WTC11 (cell line): ENCODE data around the gene ATP11A.

ENCODE experiments used
- ESRRA ChIP-seq: sonication (generic); formaldehyde crosslinking; IDR thresholded peaks from 2 replicates; pipeline ENCODE4 v1.8.1; 2022; ENCODE audit warnings: mild to moderate bottlenecking, missing genetic modification reagents, borderline replicate concordance
- NR3C1 ChIP-seq: sonication (generic); formaldehyde crosslinking; conservative IDR thresholded peaks from 2 replicates; pipeline ENCODE4 v1.8.1; 2023; ENCODE audit warnings: low read depth, mild to moderate bottlenecking, missing genetic modification reagents
- SP1 ChIP-seq: sonication (generic); formaldehyde crosslinking; conservative IDR thresholded peaks from 2 replicates; pipeline ENCODE4 v1.8.1; 2022; ENCODE audit warnings: missing genetic modification reagents
- TF ChIP-seq, protein P1 (sequence below): fragments of 200-600 bp; IDR thresholded peaks from 2 replicates; pipeline ENCODE4 v1.8.0; 2022; ENCODE audit warnings: antibody characterized with exemption
- TF ChIP-seq, protein P2 (sequence below): sonication (generic); formaldehyde crosslinking; conservative IDR thresholded peaks from 2 replicates; pipeline ENCODE4 v1.8.1; 2022; ENCODE audit warnings: mild to moderate bottlenecking, missing genetic modification reagents
- TF ChIP-seq, protein P3 (sequence below): fragments of 250-450 bp; sonication (Bioruptor Pico); IDR thresholded peaks from 2 replicates; pipeline ENCODE4 v2.1.2; 2022; ENCODE audit warnings: mild to moderate bottlenecking, moderate library complexity
- TF ChIP-seq, protein P4 (sequence below): sonication (generic); formaldehyde crosslinking; IDR thresholded peaks from 2 replicates; pipeline ENCODE4 v1.8.1; 2022; ENCODE audit warnings: mild to moderate bottlenecking, missing genetic modification reagents, moderate library complexity, borderline replicate concordance

DNA sequence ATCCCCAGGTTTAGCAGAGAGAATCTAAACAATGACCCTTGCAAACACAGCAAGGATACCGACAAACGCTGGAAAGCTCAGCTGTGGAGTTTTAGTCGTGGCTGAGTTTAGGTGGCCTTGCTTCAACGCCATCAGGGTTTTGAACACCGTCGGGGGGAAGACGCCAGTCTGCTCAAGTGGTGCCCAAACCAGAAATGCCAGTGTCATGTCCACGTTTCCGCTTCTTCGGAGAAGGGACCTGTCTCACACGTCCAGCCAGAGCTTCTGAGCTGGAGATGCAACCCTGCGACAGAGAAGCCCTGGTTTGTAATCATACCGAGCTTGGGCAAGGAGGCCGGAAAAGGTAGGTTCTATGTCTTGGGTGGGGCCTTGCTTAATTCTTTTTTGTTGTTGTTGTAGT is 42.6 kb upstream of the ATP11A start:
- TF ChIP-seq, protein P1, sequence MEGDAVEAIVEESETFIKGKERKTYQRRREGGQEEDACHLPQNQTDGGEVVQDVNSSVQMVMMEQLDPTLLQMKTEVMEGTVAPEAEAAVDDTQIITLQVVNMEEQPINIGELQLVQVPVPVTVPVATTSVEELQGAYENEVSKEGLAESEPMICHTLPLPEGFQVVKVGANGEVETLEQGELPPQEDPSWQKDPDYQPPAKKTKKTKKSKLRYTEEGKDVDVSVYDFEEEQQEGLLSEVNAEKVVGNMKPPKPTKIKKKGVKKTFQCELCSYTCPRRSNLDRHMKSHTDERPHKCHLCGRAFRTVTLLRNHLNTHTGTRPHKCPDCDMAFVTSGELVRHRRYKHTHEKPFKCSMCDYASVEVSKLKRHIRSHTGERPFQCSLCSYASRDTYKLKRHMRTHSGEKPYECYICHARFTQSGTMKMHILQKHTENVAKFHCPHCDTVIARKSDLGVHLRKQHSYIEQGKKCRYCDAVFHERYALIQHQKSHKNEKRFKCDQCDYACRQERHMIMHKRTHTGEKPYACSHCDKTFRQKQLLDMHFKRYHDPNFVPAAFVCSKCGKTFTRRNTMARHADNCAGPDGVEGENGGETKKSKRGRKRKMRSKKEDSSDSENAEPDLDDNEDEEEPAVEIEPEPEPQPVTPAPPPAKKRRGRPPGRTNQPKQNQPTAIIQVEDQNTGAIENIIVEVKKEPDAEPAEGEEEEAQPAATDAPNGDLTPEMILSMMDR, result no peak
- TF ChIP-seq, protein P2, sequence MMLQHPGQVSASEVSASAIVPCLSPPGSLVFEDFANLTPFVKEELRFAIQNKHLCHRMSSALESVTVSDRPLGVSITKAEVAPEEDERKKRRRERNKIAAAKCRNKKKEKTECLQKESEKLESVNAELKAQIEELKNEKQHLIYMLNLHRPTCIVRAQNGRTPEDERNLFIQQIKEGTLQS, result no peak
- TF ChIP-seq NR3C1, result no peak
- TF ChIP-seq, protein P3, sequence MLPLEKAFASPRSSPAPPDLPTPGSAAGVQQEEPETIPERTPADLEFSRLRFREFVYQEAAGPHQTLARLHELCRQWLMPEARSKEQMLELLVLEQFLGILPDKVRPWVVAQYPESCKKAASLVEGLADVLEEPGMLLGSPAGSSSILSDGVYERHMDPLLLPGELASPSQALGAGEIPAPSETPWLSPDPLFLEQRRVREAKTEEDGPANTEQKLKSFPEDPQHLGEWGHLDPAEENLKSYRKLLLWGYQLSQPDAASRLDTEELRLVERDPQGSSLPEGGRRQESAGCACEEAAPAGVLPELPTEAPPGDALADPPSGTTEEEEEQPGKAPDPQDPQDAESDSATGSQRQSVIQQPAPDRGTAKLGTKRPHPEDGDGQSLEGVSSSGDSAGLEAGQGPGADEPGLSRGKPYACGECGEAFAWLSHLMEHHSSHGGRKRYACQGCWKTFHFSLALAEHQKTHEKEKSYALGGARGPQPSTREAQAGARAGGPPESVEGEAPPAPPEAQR (CRISPR knock-in tag), result no peak
- no peak for TF ChIP-seq SP1 (CRISPR knock-in tag)
- TF ChIP-seq, protein P4, sequence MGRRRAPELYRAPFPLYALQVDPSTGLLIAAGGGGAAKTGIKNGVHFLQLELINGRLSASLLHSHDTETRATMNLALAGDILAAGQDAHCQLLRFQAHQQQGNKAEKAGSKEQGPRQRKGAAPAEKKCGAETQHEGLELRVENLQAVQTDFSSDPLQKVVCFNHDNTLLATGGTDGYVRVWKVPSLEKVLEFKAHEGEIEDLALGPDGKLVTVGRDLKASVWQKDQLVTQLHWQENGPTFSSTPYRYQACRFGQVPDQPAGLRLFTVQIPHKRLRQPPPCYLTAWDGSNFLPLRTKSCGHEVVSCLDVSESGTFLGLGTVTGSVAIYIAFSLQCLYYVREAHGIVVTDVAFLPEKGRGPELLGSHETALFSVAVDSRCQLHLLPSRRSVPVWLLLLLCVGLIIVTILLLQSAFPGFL (CRISPR knock-in tag), result no peak
- TF ChIP-seq ESRRA (CRISPR knock-in tag), result no peak
